GM18858 (cell line): ENCODE measurements around the gene UNC13A.

ENCODE experiments used
- ATAC-seq: cut with Tn5 transposase; IDR thresholded peaks from one replicate; pipeline ENCODE4 v1.9.1; 2021; ENCODE audit not compliant: unreplicated experiment

Gene UNC13A

DNA sequence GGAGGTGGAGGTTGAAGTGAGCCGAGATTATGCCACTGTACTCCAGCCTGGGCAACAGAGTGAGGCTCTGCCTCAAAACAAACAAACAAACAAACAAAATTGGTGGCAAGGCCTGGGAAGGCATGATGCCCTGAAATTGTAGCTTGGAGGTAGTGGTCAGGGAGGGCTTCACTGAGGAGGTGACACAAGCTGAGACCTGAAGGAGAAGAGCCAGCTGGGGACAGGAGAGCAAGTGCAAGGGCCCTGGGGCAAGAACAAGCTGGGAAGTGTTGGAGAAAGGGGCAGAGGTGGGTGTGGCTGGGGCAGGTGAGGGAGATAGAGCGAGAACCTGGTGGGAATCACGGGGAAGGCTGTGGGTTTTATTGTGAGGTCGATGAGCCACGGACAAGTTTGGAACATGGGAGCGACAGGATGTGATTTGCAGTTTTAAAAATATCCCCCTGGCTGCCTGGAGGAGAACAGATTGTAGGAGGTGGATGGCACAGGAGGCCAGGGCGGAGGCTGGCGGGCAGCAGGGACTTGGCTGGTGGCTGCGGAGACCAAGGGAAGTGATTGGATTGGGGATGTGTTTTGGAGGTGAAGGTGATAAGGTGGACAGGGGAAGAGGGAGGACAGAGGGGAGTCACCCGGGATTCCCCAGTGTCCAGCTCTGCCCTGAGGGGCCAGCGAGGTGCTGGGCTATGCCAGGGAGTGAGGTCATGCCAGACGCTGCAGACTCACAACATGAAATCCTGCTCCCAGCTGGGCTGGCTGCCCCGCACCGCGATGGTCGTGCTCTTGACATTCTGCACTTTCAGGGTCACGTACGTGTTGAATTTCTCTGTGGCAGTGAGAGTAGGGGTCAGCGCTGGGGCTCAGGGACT is 14.0 kb downstream of the UNC13A start:
- ATAC-seq: no peak

- no peak for ATAC-seq
These were observed 16.2 kb downstream of the UNC13A start for GRCh38 chr19:17671906-17672305.

DNA sequence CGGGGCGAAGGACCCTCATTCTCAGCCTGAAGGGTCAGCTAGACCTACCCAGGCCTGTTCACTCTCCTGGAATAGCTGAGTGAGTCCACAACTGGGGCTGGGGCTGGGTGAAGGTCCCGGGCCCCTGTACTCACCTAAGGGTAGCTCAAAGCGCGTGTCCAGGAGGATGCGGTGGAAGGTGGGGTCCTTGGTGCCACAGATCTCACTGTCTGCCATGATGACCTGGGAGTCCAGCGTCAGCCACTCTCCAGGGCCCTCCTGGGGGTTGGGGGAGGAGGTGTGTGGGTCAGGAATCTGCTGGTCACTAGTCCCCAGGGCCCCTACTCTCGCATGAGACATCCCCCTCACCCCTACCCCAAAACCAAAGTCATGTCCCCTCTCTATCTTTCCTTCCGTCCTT is 18.7 kb downstream of the UNC13A start:
- ATAC-seq: no peak

DNA sequence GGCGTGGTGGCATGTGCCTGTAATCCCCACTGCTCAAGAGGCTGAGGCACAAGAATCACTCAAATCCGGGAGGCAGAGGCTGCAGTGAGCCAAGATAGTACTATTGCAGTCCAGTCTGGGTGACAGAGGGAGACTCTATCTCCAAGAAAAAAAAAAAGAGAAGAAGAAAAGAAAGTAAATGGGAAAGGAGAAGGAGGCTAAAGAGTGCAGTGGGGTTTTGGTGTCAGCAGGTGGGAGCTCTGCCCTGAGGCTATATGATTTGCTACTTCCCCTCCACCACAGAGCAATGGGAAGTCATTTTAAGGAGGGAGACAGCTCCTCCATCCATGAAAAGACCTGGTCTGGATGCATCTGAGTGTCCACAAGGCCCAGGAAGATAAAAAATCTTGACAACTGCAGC is 23.1 kb downstream of the UNC13A start:
- ATAC-seq: no peak

DNA sequence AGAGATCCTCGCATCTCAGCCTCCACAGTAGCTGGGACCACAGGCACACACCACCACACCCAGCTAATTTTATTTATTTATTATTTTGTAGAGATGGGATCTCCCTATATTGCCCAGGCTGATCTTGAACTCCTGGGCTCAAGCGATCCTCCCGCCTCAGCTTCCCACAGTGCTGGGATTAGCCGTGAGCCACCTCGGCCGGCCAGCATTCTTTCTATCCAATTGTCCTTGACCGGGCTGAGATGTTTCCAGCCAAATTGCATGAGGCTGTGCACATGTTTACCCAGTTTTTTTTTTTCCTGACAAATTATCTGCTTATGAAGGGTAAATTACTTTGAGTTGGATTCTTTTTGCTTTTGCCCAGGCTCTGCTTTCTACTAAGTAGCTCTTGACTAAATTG is 28.2 kb downstream of the UNC13A start:
- no peak for ATAC-seq

GRCh38 chr19:17658666-17659065 is 29.5 kb downstream of the UNC13A start:
- ATAC-seq: no peak

- ATAC-seq: no peak
These were observed 29.9 kb downstream of the UNC13A start for GRCh38 chr19:17658240-17658639.

GRCh38 chr19:17656970-17657369 is 31.2 kb downstream of the UNC13A start:
- ATAC-seq: no peak

DNA sequence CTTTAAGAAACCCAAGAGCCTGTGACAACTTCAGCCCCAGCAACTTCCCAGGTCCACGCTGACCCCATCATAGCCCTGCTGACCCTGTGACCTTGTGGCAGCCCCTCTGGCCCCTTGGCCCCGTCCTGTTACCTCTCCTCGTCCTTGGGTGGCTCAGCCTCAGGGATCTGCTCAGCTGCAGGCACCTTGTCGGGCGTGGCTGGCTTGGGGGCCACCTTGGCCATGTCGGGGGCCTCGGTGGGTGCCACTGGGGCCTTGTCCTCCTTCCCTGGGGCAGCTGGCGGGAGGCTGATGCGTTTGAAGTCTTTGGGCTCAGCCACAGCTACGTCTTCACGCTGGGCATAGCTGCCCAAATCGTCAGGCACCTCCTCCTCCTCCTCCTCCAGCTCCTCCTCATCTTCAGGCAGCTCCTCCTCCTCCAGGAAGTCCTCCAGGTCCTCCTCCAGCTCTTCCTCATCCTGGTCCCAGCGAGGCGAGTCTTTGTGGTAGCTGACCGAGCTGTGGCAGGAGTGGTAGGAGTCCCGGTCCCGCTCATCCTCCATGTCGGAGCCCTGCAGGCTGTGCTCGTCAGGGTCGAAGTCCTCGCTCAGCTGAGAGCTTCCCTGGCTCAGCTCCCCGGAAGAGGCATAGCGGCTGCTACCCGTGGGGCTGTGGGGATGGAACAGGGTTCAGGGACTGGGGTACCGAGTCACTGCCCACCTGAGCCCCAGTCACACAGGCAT is 32.2 kb downstream of the UNC13A start:
- ATAC-seq: no peak

- no peak for ATAC-seq
These were observed 33.2 kb downstream of the UNC13A start for GRCh38 chr19:17654993-17655392.

- ATAC-seq: no peak
These were observed 35.5 kb downstream of the UNC13A start for GRCh38 chr19:17652627-17653026.

DNA sequence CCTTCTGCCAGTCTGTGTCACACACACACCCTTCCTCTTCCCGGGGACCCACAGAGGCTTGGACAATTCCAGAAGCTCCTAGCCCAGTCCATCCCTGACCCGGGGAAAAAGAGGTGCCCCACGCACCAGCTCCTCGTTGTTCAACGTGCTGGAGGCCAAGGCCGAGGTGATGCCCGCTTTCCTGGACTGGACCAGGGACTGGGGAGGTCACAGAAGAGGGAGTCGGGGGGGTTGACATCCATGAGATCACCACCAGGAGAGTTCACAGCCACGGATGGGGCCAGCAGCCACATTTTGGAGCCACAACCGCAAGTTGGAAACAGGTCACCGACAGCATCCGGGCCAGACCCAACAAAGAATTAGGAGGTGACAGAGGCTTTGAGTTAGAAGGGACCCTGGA is 39.4 kb downstream of the UNC13A start:
- no peak for ATAC-seq

GRCh38 chr19:17648097-17648660 is 40.0 kb downstream of the UNC13A start:
- ATAC-seq: no peak

DNA sequence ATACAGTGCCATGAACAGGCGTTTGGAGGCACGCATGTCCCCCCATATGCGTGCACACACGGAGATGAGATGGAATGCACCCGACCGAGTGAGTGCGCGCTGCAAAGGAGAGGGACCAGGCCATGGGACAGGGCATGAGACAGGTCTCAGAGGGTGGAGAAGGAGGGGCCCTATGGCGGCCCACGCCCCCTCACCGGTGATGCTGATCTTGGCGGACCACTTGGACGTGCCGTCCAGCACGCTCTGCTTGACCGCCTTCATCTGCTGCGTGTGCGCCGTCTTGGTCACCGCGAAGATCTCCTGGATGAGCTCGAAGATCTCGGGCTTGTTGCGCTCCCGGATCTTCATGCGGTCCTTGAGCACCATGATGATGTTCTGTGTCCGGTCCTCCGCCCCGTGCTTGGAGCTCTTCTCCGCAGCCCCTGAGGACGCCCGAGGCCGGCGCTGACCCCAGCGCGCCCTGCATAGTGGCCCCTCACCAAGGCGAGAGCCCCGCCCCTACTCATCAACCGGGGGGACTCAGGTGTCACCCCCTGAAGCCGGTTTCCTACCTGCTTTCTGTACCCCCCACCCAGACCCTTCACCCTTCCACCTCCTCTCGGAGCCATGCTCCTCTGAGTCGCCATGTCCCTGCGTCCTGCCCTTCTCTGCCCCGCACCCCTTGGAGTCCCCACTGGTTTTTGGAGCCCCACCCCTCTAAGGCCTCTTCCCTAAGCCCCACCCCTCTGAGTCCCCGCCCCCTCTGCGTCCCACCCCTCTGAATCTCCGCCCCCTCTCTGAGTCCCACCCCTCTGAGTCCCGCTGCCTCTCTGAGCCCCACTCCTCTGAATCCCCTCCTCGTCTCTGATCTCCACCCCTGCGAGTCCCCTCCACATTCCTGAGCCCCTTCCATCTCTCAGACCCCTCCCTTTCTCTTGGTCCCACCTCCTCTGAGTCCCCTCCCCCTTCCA is 40.8 kb downstream of the UNC13A start:
- ATAC-seq: no peak

GRCh38 chr19:17646441-17646840 is 41.7 kb downstream of the UNC13A start:
- no peak for ATAC-seq

DNA sequence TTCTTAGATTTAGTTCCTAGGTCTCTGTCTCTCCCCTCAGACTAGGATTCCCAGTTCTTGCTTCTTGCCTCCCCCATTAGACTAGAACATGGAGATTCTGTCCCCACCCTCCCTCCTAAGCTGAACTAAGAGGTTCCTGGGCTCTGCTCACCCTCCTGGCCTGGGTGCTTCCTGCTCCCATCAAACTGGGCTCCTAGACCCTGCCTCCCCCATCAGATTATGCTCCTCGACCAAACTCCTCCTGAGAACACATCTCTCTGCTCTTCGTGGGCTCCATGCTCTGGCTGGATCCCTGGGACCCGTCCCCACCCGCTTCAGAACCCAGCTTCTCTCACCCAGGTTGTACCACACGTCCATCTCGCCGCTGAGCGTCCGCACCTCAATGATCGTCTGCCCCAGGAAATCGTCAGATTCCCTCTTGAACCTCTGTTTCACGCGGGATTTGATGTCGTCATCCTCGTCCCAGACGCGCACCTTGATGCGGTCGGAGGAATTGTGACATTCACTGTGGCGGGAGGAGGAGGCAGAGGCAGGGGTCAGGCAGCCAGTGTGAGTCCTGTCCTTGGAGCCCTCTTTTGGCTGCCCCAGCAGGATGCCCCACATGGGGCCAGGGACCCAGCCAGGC is 42.7 kb downstream of the UNC13A start:
- ATAC-seq: no peak

- ATAC-seq: no peak
These were observed 45.5 kb downstream of the UNC13A start for GRCh38 chr19:17642656-17643055.

- no peak for ATAC-seq
These were observed 46.3 kb downstream of the UNC13A start for GRCh38 chr19:17641846-17642245.

- no peak for ATAC-seq
These were observed 47.0 kb downstream of the UNC13A start for GRCh38 chr19:17641181-17641580.

DNA sequence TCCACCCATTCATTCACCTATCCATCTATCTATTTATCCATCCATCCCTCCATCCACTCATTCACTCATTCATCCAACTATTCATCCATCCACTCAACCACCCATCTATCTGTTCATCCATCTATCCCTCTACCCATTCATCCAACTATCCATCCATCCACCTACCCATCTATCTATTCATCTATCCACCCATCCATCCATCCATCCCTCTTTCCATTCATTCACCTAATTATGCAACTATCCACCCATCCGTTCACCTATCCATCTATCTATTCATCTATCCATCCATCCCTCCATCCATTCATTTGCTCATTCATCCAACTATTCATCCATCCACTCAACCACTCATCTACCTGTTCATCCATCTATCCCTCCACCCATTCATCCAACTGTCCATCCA is 54.5 kb downstream of the UNC13A start:
- ATAC-seq: no peak

DNA sequence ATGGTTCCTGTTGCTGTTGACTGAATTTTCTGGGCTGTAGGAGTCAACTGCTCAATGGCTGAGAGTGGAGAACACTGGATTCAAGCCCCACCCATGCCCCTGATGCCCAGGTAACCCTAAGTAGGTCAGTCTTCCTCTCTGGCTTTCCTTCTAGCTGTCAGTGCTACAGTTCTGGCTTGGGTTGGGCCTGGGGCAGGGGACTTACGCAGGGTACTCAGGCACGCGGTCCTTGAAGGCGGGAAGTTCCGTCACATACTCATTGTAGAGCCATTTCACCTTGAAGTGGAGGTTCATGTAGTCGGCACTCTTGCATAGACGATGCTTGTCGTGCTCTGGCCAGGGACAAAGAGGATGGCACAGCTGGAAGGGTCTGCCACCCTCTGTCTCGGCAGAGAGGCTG is 55.6 kb downstream of the UNC13A start:
- ATAC-seq: no peak
